GDM1 (cell line): ENCODE data around the gene CDH23.

Source experiments
- DNase-seq: peaks from one replicate; lab custom pipeline; 2025; lab: John Stamatoyannopoulos, UW

Gene CDH23

DNA sequence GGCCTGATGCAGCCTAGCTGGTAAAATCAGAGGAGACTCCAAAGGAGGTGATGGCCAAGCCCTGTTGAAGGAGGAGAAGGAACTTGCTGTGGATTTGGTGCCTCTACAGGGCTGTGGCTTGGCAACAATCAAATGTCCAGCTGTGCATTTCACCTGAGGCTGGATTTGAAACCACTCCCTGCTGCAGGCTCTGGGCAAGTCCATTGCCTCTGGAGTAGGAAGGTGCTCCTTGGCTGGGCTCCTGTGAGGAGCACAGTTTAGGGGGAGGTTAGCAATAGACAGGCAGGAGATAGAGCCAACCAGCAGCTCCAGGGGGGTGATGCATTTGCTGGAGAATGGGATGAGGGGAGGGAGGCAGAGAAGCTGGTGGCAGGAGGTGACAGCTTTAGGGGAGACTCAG lies 26.5 kb downstream of the CDH23 start:
- DNase-seq, result no peak

DNA sequence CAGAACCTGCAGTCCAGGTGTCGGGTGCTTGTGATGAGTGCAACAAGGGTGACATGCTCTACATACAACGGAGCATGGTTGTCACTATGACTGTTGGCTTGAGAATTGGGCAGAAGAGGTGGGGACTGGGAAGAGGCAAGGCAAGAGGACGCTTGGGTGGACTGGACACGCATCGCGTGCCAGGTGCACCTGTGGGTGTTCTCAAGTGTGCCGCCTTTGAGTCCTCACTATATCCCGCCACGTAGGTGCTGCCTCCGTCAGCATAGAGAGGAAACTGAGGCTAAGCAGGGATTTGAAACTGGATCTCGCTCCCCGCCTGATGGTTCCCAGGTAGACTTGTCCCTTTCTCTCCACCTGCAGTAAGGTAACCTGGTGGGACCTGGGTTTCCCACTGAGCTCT lies 27.2 kb downstream of the CDH23 start:
- no peak for DNase-seq

DNA sequence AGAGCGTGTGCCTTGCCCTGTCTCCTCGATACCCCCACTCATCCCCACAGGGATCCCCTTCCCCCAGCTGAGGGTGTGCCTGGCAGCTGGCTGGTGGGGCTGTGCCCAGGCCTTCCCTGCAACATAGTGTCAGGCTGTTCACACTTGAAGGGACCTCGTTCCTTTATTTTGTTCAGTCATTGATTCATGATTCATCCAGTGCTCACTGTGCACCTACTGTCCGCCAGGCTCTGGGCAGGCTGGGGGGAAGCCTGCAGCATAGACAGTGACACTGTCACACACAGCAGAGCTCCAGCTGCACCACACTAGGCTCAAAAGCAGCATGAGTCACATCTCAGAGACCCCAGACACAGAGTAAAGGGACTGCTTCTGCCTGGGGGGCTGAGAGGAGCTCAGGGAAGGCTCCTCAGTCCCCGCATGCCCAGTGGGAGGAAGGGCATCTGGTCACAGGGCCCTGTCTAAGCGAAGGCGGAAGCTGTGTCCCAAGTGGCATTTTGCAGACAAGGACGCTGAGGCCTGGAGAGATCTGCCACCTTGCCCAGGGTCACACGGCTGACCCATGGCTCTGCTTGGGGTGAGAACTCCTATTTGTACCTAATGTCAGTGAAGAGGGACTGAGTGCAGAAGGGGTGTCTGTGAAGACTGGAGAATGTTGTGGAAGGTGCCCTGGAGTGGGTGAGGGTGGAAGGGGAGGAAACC lies 27.9 kb downstream of the CDH23 start:
- no peak for DNase-seq

DNA sequence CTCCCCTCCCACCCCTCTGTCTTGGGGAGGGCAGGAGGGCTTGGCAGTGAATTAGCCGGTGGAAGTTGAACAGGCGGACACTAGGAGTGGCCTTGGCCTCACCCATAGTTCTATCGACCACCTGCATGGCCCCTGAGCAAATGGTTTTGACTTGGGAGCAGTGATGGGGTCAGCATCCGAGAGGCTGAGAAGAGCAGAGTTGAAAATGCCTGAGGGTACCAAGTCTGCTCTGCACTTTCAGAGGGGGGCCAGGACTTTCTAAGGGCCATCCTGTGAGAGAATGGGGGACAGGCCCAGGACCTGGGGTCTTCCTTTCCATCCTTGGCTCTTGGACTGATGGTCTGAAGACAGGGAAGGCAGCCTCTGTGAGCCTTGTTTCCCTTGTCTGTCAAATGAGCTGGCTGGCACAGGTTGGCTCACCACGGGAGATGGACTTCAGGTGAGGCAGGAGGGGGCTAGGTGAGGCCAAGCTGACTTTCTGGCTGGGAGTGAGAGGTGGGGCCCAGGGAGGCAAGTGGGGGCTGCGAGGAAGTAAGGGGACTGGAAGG lies 29.4 kb downstream of the CDH23 start:
- DNase-seq, result no peak

DNA sequence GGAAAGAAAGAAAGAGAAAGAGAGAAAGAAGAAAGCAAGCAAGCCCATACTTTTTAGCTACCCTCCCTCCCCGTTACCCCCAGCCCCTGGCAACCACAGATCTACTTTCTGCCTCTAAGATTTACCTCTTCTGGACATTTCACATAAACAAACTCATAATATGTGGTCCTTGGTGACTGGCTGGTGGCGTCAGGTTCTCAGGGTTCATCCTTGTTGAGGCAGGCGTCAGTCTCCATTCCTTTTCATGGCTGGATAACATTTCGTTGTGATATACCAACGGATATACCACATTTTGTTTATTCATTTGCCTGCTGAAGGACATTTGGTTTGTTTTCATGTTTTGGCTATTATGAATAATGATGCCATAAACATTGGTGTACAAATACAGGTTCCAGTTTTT lies 30.5 kb downstream of the CDH23 start:
- DNase-seq, result no peak

DNA sequence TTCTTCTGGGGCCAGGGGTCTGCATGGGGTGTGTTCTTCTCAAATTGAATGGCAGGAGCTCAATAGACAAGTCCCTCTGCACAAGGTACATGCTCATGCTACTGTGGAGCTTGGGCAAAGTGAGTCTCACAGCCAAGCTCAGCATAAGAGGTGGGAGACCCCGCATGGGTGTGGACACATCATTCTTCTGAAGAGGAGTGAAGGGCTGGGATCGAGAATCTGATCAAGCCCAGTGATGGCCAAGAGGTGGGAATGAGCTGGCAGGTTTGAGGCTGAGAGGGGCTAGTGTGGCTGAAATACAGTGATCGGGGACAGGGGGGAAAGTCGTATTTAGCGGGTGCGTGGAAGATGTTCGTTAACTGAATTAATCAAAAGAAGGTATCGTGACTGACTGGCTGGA lies 32.6 kb downstream of the CDH23 start:
- DNase-seq, result no peak

DNA sequence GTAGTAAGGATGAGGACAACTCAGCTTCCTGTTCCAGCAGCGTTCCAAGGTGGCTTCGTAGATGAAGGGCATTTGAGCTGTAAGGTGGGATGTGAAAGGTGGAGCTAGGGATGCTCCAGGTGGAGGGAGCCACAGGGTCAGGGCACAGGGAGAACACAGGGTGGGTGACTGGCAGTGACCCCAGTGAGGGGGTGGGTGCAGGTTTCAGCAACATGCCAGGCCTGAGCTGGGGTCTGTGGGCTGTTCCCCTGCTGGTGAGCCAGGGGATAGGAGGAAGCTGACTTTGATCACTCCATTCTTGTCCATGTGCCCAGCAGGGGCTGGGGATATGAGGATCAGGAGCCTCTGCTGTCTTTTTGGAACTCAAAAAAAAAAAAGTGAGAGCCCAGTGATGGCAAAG lies 33.2 kb downstream of the CDH23 start:
- DNase-seq, result no peak

DNA sequence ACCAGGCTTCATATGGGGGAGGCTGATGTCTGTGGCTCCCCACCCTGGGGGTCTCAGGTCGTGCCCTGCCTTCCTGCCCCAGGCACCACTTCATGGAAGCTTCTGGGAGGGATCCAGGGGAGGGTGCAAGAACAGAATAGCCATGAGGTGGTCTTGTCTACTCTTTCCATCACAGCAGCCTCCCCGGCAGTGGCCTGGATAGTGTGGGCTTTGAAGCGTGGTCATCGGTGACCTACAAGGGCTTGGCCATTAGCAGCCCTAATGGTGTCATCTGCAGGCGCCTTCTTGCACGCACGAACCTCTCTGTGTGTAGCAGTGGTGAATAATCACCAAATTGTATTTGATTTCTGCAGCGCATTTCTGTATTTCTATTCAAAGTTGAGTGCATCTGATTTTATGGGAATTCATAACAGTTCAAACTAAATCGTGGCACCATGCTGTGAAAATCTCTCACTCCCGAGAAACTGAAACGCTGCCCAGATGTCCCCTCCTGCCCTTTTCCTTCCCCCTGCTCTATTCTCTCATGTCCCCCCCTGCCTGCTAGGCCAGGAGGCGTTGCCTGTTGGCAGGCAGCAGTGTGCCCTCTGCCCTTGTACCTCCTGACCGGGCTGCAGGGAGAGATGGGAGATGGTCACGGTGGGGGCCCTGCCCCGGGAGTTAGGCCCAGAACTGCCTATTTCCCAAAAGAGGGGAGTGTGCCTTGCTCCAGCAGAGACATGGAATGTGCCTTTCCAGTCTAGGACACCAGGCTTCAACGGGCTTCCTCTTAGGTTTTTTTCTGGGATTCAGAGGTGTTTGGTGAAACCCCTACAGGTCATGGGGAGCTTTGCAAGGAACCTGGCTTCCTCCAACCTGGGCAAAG lies 34.8 kb downstream of the CDH23 start:
- DNase-seq, result no peak

DNA sequence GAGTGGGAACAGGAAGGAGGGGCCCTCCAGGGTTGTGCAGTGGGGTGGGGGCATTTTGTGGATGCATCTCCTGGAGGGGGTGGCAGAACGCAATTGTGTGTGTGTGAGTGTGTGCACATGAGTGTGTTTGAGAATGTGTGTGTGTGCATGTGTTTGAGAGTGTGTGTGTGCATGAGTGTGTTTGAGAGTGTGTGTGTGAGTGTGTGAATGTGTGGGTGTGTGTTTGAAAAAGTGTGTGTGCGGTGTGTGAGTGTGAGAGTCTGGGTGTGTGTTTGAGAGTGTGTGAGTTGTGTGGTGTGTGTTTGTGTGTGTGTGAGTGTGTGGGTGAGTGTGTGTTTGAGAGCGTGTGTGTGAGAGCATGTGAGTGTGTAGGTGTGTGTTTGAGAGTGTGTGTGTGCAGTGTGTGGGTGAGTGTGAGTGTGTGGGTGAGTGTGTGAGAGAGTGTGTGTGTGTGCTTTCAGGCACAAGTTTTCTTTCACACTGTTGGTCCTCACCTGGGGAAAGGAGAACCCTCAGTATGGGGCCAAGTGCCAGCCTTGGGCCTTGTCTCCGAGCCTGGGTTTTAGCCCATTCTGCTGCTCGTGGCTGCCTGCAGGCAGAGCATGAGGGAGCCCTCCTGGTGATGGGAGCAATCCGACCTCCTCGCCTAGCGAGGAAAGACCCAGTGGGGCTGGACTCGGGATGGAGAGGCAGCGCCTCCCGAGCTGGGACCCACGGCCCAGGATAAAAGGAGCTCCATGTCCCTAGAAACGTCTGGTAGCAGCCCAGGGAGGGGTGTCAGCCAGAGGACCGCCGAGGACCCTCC lies 35.6 kb downstream of the CDH23 start:
- no peak for DNase-seq

DNA sequence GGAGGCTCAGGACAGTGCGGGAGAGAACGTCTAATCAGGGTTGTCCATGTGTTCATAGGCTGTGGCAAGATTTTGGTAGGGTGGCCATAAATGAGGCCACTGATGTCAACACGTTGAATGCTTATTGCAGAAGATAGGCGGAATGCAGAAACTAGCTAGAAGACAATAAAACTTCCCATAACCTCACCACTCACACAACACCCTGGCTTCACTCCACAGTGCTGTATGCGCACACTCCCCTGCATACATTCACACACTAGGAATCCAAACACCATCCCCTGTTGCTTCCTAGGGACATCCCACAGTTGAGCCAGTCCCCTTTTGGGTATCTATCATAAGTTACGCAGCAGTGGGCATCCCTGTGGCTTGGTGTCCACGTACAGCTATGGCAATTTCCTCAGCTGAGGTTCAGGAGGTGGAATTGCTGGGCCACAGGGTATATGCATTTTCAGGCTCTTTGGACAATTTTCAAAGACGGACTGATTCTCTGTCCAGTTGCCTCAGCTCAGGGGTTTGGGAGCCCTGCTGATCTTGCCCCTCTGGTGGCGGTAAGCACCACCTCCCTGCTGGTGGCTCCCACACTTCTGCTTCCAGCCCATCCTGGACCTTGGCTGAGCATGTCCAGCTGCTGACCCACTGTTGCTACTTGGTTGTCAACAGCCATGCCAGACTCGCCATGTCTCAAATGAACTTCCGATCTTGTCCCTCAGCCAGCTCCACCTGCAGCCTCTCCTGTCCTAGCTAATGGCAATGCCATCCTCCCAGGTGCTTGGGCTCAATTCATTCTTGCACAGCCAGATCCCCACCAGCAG lies 36.4 kb downstream of the CDH23 start:
- DNase-seq, result no peak

DNA sequence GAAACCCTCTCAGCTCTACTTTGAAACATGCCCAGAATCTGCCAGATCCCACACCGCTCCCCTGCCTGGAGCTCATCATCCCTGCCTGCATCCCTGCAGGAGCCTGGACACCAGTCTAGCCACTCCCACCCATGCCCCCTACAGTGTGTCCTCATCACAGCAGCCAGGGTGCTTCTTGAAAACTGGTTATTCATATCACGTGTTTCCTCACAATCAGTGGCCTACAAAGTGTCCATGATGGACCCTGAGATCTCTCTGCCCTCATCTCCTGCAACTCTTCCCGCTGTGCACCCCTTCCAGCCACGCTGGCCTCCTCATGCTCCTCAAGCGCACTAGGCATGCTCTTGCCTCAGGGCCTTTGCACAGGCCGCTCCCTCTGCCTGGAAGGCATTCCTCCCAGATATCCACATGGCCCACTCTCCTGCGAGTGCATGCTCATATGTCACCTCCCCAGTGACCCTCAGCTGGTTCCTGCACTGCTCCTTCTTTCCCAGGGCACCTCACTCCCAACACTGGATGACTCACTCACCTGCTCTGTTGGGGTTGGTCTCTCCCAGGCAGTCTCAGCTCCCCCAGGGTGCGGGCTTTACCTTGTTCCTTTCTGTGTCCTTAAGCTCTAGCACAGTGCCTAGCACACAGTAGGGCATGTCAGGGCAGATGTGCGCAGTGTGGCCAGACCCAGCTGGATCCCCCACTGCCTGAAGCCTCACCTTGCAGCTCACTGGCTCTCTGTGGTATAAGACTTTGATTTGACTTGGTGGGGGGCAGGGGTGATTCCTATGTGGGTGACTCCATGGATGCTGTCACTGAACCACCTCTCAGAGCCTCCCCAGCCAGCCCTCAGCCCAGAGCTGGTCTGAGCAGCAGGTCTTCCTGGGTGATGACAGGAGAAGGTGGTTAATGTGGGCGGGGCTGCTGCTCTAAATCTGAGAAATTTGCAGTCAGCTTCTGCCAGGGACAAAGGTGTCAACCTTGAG lies 37.3 kb downstream of the CDH23 start:
- no peak for DNase-seq

DNA sequence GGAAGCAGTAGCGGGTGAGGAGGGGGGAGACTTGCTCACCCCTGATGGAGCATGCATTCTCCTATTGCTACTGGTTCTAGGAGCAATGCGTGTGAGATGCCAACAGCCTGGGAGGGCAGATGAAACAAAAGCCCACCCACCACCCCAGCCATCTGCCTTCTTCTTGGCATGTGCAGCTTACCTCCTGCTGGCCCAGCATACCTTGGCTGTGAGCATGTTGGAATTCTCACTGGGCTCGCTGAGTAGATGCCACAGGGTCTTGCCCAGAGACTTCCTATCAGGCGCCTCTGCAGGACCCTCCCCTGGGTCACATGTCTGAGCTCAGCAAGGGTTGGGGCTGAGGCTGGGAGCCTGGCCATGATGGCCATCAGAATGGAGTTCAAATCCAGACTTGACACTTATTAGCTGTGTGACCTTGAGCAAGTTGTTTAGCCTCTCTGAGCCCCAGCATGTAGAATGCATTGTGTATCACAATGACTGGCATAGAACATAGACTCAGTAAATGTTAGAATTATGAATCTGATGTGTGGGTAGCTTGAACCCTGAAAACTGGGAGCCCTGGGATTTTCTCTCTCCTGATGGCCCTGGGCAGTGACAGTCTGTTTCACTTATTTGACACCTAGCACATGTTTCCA lies 38.2 kb downstream of the CDH23 start:
- no peak for DNase-seq

DNA sequence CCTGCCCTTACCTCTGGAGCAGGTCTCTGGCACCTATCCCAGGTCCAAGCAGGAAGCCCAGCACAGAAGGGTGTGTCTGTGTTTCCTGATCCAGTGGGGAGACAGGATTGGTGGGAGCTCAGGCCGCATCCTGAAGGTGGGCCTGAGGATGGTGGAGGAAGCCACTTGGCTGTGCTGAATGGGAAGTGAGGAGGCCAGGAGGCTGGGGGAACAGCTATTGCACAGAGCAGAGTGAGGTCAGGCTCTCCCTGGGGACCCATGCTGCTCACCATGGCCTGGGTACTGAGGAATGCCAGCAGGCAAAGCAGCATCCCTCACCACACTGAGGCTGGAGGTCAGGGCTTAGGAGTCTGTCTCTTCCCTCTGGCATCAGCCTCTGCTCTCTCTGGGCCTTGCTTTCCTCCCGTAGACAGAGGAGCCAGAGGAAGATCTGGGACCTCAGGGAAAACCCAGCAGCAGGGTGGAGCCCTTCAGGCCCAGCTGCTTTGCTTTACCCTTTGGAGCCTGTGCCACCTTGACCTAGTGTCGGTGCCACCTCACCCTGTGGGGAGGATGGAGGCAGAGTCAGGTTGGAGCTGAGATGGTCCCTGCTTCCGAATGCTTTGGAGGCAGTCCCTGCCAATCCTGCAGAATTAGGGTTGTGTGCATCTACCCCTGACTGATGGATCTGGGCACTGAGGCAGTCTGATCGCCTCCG lies 39.0 kb downstream of the CDH23 start:
- DNase-seq, result no peak

DNA sequence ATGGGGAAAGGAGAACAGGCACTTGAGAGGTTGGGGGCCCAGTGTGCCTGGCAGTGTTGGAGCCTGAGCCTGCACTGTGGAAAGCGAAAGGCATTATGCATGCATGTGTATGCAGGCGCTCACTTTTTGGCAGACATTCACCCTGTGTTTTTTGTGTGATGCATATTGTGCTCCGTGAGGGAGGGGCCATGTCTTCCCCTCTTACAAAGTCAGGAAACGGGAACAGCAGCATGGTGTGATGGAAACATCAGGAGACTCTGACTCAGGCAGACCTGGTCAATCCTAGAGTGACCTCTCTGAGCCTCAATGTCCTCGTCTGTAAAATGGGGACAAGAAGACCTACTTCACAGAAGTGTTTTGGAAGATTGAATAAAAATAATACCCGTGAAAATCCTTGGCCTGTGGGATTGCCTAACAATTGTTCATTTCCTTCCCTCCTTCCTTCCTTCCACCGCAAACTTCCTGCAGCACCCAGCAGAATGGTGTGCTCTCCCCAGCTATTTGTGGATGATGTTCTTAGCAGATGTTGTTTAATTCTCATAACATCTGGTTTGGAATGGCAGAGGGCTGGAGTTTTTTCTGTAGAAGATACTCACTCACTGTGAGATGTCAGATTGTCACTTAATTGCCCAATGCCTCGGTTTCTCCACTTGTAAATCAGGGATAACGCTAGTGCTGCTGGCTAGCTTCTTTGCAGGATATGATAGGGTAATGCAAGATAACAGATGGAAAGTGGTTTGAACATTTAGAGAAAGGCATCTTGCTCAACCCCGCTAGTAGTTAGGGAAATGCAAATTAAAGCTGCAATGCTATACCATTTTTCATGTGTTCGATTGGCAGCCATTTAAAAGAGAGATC lies 39.8 kb downstream of the CDH23 start:
- no peak for DNase-seq

DNA sequence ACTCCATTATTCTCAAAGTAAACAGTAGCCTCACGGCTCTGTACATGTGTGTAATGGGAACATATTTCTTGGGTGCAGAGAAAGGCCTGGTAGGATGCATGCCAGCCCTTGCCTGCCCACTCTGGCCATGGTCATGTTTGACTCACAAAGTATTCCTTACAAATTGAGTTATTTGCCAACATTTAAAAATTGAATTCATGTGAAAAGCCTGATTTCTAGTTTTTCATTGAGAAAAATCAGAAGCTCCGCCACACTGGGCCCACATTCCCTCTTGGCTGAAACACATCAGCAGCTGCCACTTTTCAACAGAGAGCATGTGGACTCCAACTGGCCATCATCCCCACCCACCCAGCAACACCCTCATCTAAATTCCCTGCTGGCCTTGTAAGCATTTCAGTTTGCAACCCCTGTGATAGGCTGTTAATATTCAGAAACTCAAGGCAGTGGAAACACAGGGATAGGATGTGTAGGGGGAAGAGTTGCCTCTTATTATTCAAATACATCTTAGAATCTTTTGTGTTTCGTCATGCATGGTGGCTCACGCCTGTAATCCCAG lies 40.9 kb downstream of the CDH23 start:
- DNase-seq, result no peak

DNA sequence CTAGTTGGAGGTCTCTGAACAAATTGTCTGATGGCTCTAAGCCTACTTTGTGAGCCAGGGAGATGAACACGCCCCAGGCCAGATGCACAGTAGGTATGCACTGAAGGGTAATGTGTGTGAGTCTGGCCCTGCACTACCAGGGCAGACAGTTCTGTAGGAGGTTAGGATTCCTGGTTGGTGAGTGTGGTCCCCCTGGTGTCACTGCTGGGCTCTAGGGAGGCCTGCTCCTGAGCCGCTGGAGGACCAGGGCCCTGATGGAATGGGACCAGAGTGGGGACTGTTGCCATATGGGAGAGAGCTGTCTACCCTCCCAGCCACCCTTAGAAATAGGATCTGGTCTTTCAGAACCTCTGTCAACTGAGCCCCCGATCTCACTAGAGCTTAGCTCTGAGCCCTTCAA lies 42.0 kb downstream of the CDH23 start:
- no peak for DNase-seq

DNA sequence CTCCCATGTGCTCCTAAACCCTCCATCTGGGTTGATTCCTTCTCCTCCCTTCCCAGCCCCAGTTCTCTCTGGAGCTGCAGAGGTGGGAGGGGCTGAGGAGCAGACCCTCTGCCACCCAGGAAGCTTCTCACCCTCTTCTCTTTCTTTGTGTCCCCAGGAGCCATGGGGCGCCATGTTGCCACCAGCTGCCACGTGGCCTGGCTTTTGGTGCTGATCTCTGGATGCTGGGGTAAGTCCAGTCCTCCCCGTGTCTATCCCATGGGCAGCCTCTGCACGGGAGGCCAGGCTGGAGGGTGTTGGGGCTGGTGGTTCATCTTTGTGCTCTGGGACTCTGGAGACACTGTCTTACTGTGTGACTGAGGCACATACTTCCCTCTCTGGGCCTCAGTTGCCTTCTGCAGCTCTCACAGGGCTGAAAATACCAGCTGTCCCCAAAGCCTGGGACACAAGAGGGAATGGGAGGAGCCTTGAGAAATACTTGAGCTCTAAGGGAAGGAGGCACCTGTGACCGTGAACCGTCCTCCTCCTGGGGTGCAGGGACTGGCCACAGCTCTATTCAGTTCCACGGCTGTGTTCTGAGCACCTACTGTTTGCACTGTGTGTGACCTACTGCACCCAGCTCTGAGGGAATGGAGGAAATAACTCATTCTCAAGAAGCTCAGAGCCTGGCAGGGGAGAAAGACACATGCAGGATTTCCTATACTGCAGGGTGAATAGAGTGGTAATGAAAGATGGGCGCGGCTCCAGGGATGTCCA lies 43.1 kb downstream of the CDH23 start:
- no peak for DNase-seq
